ENCODE results near the gene PYDC2.

Gene PYDC2

DNA sequence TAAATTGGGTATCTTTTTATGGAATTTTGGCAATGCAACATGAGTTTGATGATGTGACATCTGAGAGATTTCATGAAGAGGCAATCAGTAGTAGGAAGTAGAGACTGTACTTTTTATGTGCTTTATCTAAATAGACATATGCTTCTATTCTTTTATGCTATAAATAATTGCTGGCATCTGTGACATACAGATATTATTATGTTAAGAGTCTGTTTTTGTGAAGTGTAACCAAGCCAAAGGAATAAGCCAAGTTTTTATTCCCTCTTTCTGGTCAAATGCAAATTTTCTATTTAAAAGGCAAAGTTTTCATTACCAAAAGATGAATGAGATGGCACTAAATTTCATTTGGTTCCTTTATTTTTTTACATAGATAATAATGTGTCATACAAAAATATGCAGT lies 32.4 kb downstream of the PYDC2 start:
- no peak overlapping the region for H2BK120ac ChIP-seq (ENCODE audit: low read depth, low read length)
- no peaks in the 10 kb centered on the region for H3K36me3 ChIP-seq (ENCODE audit: control insufficient read depth, insufficient read depth, low read length)
- no peaks in the 10 kb centered on the region for H3K79me1 ChIP-seq (ENCODE audit: low read length)
- H3K4me3 ChIP-seq (ENCODE audit: low read length) = no peak overlapping the region
- H3K4me1 ChIP-seq (ENCODE audit: control insufficient read depth, low read depth, low read length) = no peaks in the 10 kb centered on the region
- H3K18ac ChIP-seq (ENCODE audit: low read length) = no peak overlapping the region
- H2AK5ac ChIP-seq (ENCODE audit: low read length) = no peak overlapping the region
- H3K79me2 ChIP-seq (ENCODE audit: control insufficient read depth, insufficient read depth, low read length) = no peaks in the 10 kb centered on the region
- DNase-seq = no peak
- H4K8ac ChIP-seq (ENCODE audit: low read depth, low read length) = no peak overlapping the region
- H2BK15ac ChIP-seq (replicated peaks; ENCODE audit: low read depth) = no peak overlapping the region
- no peak overlapping the region for H3K9ac ChIP-seq (ENCODE audit: low read length)
- no peak overlapping the region for H3K27ac ChIP-seq (ENCODE audit: low read depth, low read length)
- H3K27me3 ChIP-seq (ENCODE audit: insufficient read depth, low read length, poor library complexity) = no peaks in the 10 kb centered on the region
- no peak overlapping the region for H3K23ac ChIP-seq (ENCODE audit: low read length)
- no peak overlapping the region for H4K5ac ChIP-seq (ENCODE audit: low read length)
- no peak overlapping the region for H3K4ac ChIP-seq (ENCODE audit: low read depth, low read length)
- H3K56ac ChIP-seq (ENCODE audit: low read length) = no peak overlapping the region
- H3K4me2 ChIP-seq (ENCODE audit: low read length) = no peak overlapping the region
- no peak overlapping the region for H2BK5ac ChIP-seq (ENCODE audit: low read length)

DNA sequence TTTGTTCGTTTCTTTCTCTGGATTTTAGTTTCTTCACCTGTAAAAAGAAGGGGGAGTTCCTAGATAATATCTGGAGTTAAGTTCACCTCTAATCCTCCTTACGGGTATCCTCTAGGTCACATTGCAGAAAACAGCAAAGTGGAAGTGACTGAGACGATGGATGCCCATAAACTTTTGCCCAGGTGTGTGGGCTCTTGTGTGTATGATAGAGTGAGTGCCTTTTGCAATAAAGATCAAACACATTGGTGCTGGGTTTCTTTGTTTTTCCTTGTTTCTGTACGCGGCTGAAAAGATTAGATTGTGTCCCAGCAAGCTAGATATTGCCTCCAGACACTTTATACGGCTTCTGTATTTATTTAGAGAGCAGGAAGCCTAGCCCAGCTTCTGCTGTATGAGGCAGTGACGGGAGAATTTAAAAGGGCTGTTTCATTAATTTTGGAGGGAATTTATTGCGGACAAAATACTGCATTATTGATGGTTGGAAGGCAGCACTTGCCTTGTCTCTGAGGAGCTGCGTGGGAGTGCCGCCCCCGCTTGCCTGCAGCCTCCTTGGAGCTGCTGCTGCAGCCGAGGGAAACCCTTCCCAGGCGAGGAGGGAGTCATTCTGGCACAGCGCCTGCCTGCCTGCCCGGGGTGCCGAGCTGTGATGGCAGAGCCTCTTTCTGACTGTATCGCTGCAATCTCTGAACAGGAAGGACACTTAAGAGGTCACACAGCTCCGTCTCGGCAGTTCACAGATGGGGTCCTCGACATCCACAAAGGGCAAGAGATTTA lies 38.5 kb downstream of the PYDC2 start:
- no peak overlapping the region for H4K8ac ChIP-seq (ENCODE audit: low read depth, low read length)
- no peaks in the 10 kb centered on the region for H3K79me2 ChIP-seq (ENCODE audit: control insufficient read depth, insufficient read depth, low read length)
- no peak overlapping the region for H3K9ac ChIP-seq (ENCODE audit: low read length)
- no peak overlapping the region for H2BK5ac ChIP-seq (ENCODE audit: low read length)
- no peak overlapping the region for H3K23ac ChIP-seq (ENCODE audit: low read length)
- no peak overlapping the region for H3K27ac ChIP-seq (ENCODE audit: low read depth, low read length)
- H3K79me1 ChIP-seq (ENCODE audit: low read length) = no peaks in the 10 kb centered on the region
- H3K4ac ChIP-seq (ENCODE audit: low read depth, low read length) = no peak overlapping the region
- H2BK15ac ChIP-seq (replicated peaks; ENCODE audit: low read depth) = no peak overlapping the region
- no peak overlapping the region for H4K5ac ChIP-seq (ENCODE audit: low read length)
- H3K27me3 ChIP-seq (ENCODE audit: insufficient read depth, low read length, poor library complexity) = no peaks in the 10 kb centered on the region
- no CpG with 5 or more reads among the region's 20 CpGs for WGBS (ENCODE audit: extremely low coverage, insufficient coverage, low lambda C conversion rate)
- H3K4me3 ChIP-seq (ENCODE audit: low read length) = no peak overlapping the region
- H2BK120ac ChIP-seq (ENCODE audit: low read depth, low read length) = no peak overlapping the region
- DNase-seq = no peak
- H3K18ac ChIP-seq (ENCODE audit: low read length) = no peak overlapping the region
- no peaks in the 10 kb centered on the region for H3K4me1 ChIP-seq (ENCODE audit: control insufficient read depth, low read depth, low read length)
- peak overlapping the region; percentile 26 for H3K56ac ChIP-seq (ENCODE audit: low read length)
- H3K36me3 ChIP-seq (ENCODE audit: control insufficient read depth, insufficient read depth, low read length) = no peaks in the 10 kb centered on the region
- no peak overlapping the region for H3K4me2 ChIP-seq (ENCODE audit: low read length)
- H2AK5ac ChIP-seq (ENCODE audit: low read length) = no peak overlapping the region

DNA sequence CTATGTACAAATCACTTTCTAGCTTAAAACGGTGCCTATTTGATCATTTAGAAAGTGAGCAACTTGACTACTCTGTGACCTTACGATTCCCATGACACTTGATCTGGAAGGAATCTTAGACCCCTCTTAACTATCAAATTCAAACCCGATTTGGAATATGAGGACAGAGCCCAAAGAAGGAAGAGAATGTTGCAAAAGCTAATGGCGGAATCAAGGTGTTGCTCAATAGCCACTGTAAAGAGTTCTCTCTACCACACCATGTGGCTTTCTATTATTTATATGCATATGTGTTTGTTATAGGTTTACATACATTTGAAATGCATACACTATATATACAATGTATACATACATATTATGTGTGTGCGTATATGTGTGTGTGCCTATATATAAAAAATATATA lies 39.9 kb downstream of the PYDC2 start:
- H3K27ac ChIP-seq (ENCODE audit: low read depth, low read length) = no peak overlapping the region
- DNase-seq = no peak
- no peak overlapping the region for H4K8ac ChIP-seq (ENCODE audit: low read depth, low read length)
- H3K56ac ChIP-seq (ENCODE audit: low read length) = no peak overlapping the region
- WGBS (ENCODE audit: extremely low coverage, insufficient coverage, low lambda C conversion rate) = no CpG with 5 or more reads among the region's 5 CpGs
- H2BK5ac ChIP-seq (ENCODE audit: low read length) = no peak overlapping the region
- H3K23ac ChIP-seq (ENCODE audit: low read length) = no peak overlapping the region
- no peaks in the 10 kb centered on the region for H3K79me2 ChIP-seq (ENCODE audit: control insufficient read depth, insufficient read depth, low read length)
- H3K79me1 ChIP-seq (ENCODE audit: low read length) = no peaks in the 10 kb centered on the region
- H3K4me1 ChIP-seq (ENCODE audit: control insufficient read depth, low read depth, low read length) = no peaks in the 10 kb centered on the region
- no peak overlapping the region for H3K9ac ChIP-seq (ENCODE audit: low read length)
- H3K18ac ChIP-seq (ENCODE audit: low read length) = no peak overlapping the region
- no peak overlapping the region for H2BK120ac ChIP-seq (ENCODE audit: low read depth, low read length)
- no peaks in the 10 kb centered on the region for H3K36me3 ChIP-seq (ENCODE audit: control insufficient read depth, insufficient read depth, low read length)
- no peak overlapping the region for H2BK15ac ChIP-seq (replicated peaks; ENCODE audit: low read depth)
- H2AK5ac ChIP-seq (ENCODE audit: low read length) = no peak overlapping the region
- H3K27me3 ChIP-seq (ENCODE audit: insufficient read depth, low read length, poor library complexity) = no peaks in the 10 kb centered on the region
- H4K5ac ChIP-seq (ENCODE audit: low read length) = no peak overlapping the region
- H3K4me2 ChIP-seq (ENCODE audit: low read length) = no peak overlapping the region
- no peak overlapping the region for H3K4me3 ChIP-seq (ENCODE audit: low read length)
- H3K4ac ChIP-seq (ENCODE audit: low read depth, low read length) = no peak overlapping the region

DNA sequence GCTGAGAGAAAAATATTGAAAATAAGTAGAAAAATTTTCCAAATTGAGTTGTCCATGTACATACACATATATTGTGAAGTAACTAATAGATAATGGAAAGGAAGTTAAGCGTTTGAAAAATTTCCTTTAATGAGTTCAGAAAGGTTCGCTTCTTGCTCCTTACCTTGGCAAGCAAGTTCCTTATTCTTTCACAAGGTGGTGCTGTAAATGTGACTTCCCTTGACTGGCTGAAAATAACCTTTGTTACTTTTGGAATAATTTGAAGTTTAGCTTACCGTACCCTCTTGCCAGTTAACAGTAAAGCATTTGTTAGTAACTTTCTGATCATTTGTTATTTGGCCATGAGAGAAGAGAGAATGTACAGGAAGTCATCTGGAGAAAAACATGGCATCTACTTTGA lies 41.6 kb downstream of the PYDC2 start:
- peak; percentile 58 for DNase-seq
- H2AK5ac ChIP-seq (ENCODE audit: low read length) = no peak overlapping the region
- H3K79me2 ChIP-seq (ENCODE audit: control insufficient read depth, insufficient read depth, low read length) = no peaks in the 10 kb centered on the region
- no peak overlapping the region for H3K27ac ChIP-seq (ENCODE audit: low read depth, low read length)
- H3K9ac ChIP-seq (ENCODE audit: low read length) = no peak overlapping the region
- H3K27me3 ChIP-seq (ENCODE audit: insufficient read depth, low read length, poor library complexity) = no peaks in the 10 kb centered on the region
- H3K4me2 ChIP-seq (ENCODE audit: low read length) = no peak overlapping the region
- H2BK15ac ChIP-seq (replicated peaks; ENCODE audit: low read depth) = no peak overlapping the region
- H3K4me1 ChIP-seq (ENCODE audit: control insufficient read depth, low read depth, low read length) = no peaks in the 10 kb centered on the region
- no peaks in the 10 kb centered on the region for H3K36me3 ChIP-seq (ENCODE audit: control insufficient read depth, insufficient read depth, low read length)
- WGBS (ENCODE audit: extremely low coverage, insufficient coverage, low lambda C conversion rate) = no CpG with 5 or more reads among the region's 3 CpGs
- no peaks in the 10 kb centered on the region for H3K79me1 ChIP-seq (ENCODE audit: low read length)
- no peak overlapping the region for H2BK120ac ChIP-seq (ENCODE audit: low read depth, low read length)
- H3K4me3 ChIP-seq (ENCODE audit: low read length) = no peak overlapping the region
- H3K18ac ChIP-seq (ENCODE audit: low read length) = no peak overlapping the region
- H4K8ac ChIP-seq (ENCODE audit: low read depth, low read length) = no peak overlapping the region
- no peak overlapping the region for H3K56ac ChIP-seq (ENCODE audit: low read length)
- H3K23ac ChIP-seq (ENCODE audit: low read length) = no peak overlapping the region
- no peak overlapping the region for H2BK5ac ChIP-seq (ENCODE audit: low read length)
- no peak overlapping the region for H4K5ac ChIP-seq (ENCODE audit: low read length)
- no peak overlapping the region for H3K4ac ChIP-seq (ENCODE audit: low read depth, low read length)

DNA sequence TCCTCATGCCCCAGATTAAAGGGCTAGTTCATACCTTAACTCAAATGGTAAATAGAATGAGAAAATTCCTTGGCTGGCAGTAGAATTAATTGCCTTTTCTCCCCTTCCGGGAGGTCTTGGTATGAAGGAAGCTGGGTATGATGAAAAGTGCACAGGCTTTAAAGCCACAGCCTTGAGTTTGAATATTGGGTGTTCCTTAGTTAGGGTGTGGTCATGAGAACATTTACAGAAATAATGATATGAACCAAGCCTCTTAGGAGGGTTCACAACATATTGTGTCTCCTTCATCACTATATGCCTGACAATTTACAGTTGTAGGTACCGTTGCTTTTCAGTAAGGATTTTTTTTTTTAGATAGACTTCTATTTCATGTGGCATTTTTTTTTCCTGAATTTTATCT lies 48.1 kb downstream of the PYDC2 start:
- no peak overlapping the region for H3K18ac ChIP-seq (ENCODE audit: low read length)

More for the DNA sequence above, 48.1 kb downstream of the PYDC2 start:
- Histone ChIP-seq H3K36me3 (ENCODE audit: control insufficient read depth, insufficient read depth, low read length) (no peaks in the 10 kb centered on the region), H3K4me3 (ENCODE audit: low read length) (no peak overlapping the region), H2BK15ac (replicated peaks; ENCODE audit: low read depth) (no peak overlapping the region), H3K79me1 (ENCODE audit: low read length) (no peaks in the 10 kb centered on the region), H4K5ac (ENCODE audit: low read length) (no peak overlapping the region), H3K23ac (ENCODE audit: low read length) (no peak overlapping the region), H3K56ac (ENCODE audit: low read length) (no peak overlapping the region), H2BK5ac (ENCODE audit: low read length) (no peak overlapping the region), H2AK5ac (ENCODE audit: low read length) (no peak overlapping the region), H3K9ac (ENCODE audit: low read length) (no peak overlapping the region), H2BK120ac (ENCODE audit: low read depth, low read length) (no peak overlapping the region), H3K79me2 (ENCODE audit: control insufficient read depth, insufficient read depth, low read length) (no peaks in the 10 kb centered on the region), H4K8ac (ENCODE audit: low read depth, low read length) (no peak overlapping the region), H3K4me2 (ENCODE audit: low read length) (no peak overlapping the region), H3K27me3 (ENCODE audit: insufficient read depth, low read length, poor library complexity) (no peaks in the 10 kb centered on the region), H3K4me1 (ENCODE audit: control insufficient read depth, low read depth, low read length) (no peaks in the 10 kb centered on the region), H3K4ac (ENCODE audit: low read depth, low read length) (no peak overlapping the region), H3K27ac (ENCODE audit: low read depth, low read length) (no peak overlapping the region)
- DNase-seq = no peak
- WGBS (ENCODE audit: extremely low coverage, insufficient coverage, low lambda C conversion rate) = no CpG with 5 or more reads among the region's 2 CpGs
